Transverse colon (tissue), 4 donors: ENCODE data around the gene TNNI3K.

Source experiments
- CTCF ChIP-seq, 5 experiments: fragments of 200-600 bp in 3 of 5; fragments of 450-650 bp in 2 of 5; sonication (generic) in 3 of 5; IDR thresholded peaks; 1 replicate in 2 of 5; 2 replicates in 3 of 5; pipeline ENCODE4 v1.5.1; 2016 to 2017; ENCODE audit warnings: antibody characterized with exemption in 5 of 5, inconsistent platforms in 3 of 5, mild to moderate bottlenecking in 2 of 5, moderate library complexity in 1 of 5
- POLR2AphosphoS5 ChIP-seq, 3 donors: sonication (generic); formaldehyde crosslinking; IDR thresholded peaks; one replicate each; pipeline ENCODE4 v1.6.1; 2016; ENCODE audit warnings: antibody characterized with exemption in 3 of 3

- TF ChIP-seq CTCF (IDR thresholded peaks at IDR 0.05) (no peak), POLR2AphosphoS5 (IDR thresholded peaks at IDR 0.05) (peak; percentile 66 to 91 (median 89))
These were observed 37.3 kb upstream of the TNNI3K start, which contains the start of the genes FPGT and LRRIQ3 for GRCh38 chr1:74197657-74198552.
